Activated CD4-positive, alpha-beta T cell treated with anti-CD3 and anti-CD28 coated beads, Interleukin-2, amount 50 U/mL, for 16 hours (primary cell): ENCODE results near the gene GOLGA3.

Experiments
- DNase-seq: peaks from one replicate; pipeline ENCODE4 v3.0.0-alpha.2; 2020

Gene GOLGA3

DNA sequence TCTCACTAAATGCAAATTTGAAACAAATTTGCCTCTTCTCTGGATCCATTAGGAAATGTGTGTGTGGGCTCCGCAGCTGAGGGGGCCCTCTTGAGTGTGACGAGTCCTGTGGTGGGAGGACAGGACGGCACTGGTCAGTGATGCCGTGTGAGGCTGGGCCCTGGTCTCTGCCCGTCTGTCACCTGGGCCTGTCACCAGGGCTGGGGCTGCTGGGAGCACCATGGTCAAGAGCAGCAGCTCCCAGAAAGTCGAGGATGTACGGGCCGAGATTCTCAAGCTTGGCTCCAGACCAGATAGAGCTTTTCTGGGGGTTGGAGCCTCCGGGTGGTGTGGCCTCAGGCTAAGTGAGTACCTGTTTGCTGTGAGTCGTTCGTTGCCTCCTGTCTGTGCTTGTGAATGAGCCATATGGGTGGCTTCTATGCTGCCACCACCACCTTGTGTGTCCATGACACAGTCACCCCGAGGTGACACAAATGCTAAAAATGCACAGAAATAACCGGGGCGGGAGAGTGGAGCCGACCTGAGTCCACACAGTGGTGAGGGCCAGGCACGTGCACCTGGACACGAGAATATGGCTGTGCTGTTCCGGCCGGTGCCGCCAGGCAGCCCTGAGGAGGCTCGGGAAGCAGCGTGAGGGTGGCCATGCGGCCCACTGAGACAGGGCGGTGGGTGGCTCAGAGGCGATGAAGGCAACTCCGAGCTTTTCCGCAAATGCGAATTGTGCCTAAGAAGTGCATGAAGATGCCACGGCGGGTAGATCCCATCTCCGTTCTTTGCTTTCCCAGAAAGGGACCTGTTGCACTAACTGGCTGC lies 109.3 kb downstream of the GOLGA3 start:
- DNase-seq: no peak
